GM12874 (cell line): ENCODE measurements around the gene SPARC.

Experiments used
- CTCF ChIP-seq: IDR thresholded peaks from 2 replicates; pipeline ENCODE4 v1.5.1; 2011; ENCODE audit warnings: low read depth, mild to moderate bottlenecking, control low read depth, low read length, moderate library complexity; ENCODE audit not compliant: insufficient read depth

The SPARC gene

DNA sequence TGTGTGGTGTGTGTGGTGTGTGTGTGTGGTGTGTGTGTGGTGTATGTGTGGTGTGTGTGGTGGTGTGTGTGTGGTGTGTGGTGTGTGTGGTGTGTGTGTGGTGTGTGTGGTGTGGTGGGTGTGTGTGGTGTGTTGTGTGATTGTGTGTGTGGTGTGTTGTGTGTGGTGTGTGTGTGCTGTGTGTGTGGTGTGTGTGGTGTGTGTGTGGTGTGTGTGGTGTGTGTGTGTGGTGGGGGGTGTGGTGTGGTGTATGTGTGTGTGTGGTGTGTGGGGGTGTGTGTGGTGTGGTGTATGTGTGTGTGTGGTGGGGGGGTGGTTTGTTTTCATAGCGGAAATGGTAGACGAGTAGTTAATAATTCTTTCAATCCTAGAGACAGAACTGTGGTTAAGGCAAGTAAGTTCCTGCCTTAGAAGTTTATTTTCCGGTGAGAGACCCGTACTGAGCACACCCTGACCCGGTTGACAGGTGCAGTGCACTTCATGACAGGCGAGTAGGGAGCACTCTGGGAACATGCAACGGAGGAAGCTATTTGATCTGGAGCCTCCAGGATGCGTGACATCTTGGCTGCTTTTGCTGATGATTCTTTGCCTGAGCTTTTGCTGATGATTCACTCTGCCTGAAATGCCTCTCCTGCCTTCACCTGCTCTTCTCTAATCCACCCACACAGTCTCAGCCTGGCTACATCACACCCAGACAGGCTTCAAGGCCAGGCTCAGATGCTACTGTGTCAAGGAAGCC, 73.9 kb downstream of the SPARC start:
- TF ChIP-seq CTCF = no peak

GRCh38 chr5:151611127-151611775, 75.5 kb downstream of the SPARC start:
- TF ChIP-seq CTCF = no peak
